ENCODE data around the gene SEMA3G. TPM values are rescaled to one million over a fixed set of nuclear protein-coding genes. Genes with fewer than 3 reads are reported as not detected.

The SEMA3G gene
- total RNA-seq, 1 donor from 2014 or later = 8.3 TPM

DNA sequence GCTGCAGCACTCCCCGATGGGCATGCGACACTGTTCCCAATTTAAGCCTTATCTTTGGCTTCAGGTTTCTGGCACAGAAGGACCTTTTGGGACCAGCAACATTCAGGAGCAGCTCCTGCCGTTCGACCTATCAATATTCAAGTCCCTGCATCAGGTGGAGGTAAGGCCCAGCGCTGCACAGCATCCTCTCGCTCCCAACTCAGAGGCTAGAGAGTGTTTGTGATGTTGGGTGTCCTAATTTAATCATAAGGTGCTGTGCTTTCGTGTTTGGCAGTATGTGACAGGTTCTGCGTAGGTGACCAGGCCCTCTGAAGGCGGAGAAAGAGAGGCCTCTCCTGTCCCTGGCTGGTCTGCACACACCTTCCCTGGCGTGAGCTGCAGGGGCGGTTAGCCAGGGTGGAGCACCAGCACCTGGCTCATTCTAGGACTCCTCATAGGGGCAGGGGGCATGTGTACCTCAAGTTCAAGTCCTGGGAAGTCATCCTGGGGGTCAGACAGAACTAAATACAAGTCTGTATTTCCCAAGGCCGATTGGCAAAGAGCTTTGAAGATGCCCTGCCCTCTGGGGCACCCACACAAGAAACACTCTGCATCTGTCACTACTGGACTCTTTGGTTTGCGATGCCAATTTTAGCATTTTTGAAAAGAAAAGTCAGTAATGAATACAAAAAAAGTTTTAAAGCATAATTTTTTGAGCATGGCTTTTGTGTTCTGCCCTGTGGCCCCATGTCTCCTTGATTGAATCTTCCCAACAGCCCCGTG, 27.5 kb upstream of the SEMA3G start:
- peaks cover 10% of the 10 kb centered on the region for H3K4me1 ChIP-seq
- DNase-seq (ENCODE audit: extremely low spot score in 2 of 2) = no peak
- H3K36me3 ChIP-seq = peaks cover 0 to 59% of the 10 kb centered on the region in 2 donors
- H3K27me3 ChIP-seq = no peaks in the 10 kb centered on the region
- TF ChIP-seq POLR2AphosphoS5 (IDR thresholded peaks at IDR 0.05; ENCODE audit: insufficient read depth in 1 of 2, low read depth in 1 of 2) (no peak), POLR2A (IDR thresholded peaks at IDR 0.05) (no peak)
- TF ChIP-seq, protein P1, sequence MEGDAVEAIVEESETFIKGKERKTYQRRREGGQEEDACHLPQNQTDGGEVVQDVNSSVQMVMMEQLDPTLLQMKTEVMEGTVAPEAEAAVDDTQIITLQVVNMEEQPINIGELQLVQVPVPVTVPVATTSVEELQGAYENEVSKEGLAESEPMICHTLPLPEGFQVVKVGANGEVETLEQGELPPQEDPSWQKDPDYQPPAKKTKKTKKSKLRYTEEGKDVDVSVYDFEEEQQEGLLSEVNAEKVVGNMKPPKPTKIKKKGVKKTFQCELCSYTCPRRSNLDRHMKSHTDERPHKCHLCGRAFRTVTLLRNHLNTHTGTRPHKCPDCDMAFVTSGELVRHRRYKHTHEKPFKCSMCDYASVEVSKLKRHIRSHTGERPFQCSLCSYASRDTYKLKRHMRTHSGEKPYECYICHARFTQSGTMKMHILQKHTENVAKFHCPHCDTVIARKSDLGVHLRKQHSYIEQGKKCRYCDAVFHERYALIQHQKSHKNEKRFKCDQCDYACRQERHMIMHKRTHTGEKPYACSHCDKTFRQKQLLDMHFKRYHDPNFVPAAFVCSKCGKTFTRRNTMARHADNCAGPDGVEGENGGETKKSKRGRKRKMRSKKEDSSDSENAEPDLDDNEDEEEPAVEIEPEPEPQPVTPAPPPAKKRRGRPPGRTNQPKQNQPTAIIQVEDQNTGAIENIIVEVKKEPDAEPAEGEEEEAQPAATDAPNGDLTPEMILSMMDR (IDR thresholded peaks at IDR 0.05) = no peak
- H3K27ac ChIP-seq = no peak overlapping the region
- intact Hi-C loops (cut with DNase I) = loop anchor here (10.0 kb wide), 1 partner anchor 62 kb away; the partner anchor contains the start of genes NT5DC2 and UQCC5
- H3K4me3 ChIP-seq = no peak overlapping the region
- no peaks in the 10 kb centered on the region for H3K9me3 ChIP-seq

DNA sequence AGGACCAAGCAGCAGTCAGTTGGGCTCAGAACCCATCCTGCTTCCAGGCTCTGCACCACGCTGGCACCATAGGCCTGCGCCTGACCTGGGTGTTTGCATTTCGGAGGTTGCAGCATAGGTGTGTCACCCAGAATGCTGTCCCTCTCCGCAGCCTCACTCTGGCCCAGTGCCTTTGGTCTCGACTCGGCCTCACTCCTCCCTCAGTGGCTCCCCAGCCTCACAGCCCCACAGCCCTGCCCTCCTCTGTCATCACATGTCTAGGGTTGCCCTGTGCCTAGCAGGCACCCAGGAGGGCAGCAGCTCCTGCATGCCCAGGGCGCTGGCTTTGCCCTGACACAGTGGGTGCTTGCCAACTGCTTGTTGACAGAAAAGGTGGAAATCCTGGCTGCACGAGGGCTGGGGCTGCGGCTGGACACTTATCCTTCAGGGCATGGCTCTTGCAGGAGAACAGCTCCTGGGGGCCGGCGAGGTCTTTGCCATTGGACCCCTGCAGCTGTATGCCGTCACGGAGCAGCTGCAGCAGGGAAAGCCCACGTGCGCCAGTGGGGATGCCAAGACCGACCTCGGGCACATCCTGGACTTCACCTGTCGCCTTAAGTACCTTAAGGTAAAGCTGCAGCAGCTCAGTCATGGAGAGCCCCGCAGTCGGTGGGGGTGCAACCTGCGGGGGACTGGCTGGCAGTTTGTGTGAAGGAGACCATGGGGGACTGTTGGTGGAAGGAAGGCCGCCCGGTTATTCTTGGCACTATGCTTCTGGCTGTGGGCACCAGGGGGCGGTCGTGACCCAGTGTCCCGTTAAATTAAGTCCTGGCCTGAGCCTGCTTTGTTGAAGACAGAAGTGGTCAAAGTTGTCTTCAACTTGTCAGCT, 26.7 kb upstream of the SEMA3G start:
- Histone ChIP-seq H3K36me3 (peaks cover 0 to 51% of the 10 kb centered on the region in 2 donors), H3K4me1 (peaks cover 10% of the 10 kb centered on the region), H3K27ac (no peak overlapping the region), H3K27me3 (no peaks in the 10 kb centered on the region), H3K9me3 (no peaks in the 10 kb centered on the region), H3K4me3 (no peak overlapping the region)
- TF ChIP-seq, protein P1 (IDR thresholded peaks at IDR 0.05) = peak; percentile 38 to 53 (median 51)
- TF ChIP-seq POLR2AphosphoS5 (IDR thresholded peaks at IDR 0.05; ENCODE audit: insufficient read depth in 1 of 2, low read depth in 1 of 2) = no peak
- no peak for DNase-seq (ENCODE audit: extremely low spot score in 2 of 2)
- intact Hi-C loops (cut with DNase I) = loop anchor here (10.0 kb wide), 1 partner anchor 63 kb away; the partner anchor contains the start of genes NT5DC2 and UQCC5

- H3K4me1 ChIP-seq = peaks cover 10% of the 10 kb centered on the region
- no peak overlapping the region for H3K4me3 ChIP-seq
- no peak for DNase-seq (ENCODE audit: extremely low spot score in 2 of 2)
- H3K9me3 ChIP-seq = no peaks in the 10 kb centered on the region
- TF ChIP-seq POLR2AphosphoS5 (IDR thresholded peaks at IDR 0.05; ENCODE audit: insufficient read depth in 1 of 2, low read depth in 1 of 2) = no peak
- TF ChIP-seq, protein P1 (IDR thresholded peaks at IDR 0.05) = no peak
- TF ChIP-seq POLR2A (IDR thresholded peaks at IDR 0.05) = no peak
- intact Hi-C loops (cut with DNase I) = loop anchor here (10.0 kb wide), 1 partner anchor 64 kb away; the partner anchor contains the start of genes NT5DC2 and UQCC5
- H3K27me3 ChIP-seq = no peaks in the 10 kb centered on the region
- peaks cover 0 to 44% of the 10 kb centered on the region in 2 donors for H3K36me3 ChIP-seq
- no peak overlapping the region for H3K27ac ChIP-seq
Measured at GRCh38 chr3:52470920-52471319, 26.0 kb upstream of the SEMA3G start.

- DNase-seq (ENCODE audit: extremely low spot score in 2 of 2) = no peak
- intact Hi-C loops (cut with DNase I) = no loop called here
- TF ChIP-seq POLR2A (IDR thresholded peaks at IDR 0.05) = no peak
- TF ChIP-seq POLR2AphosphoS5 (IDR thresholded peaks at IDR 0.05; ENCODE audit: insufficient read depth in 1 of 2, low read depth in 1 of 2) = no peak
- TF ChIP-seq, protein P1 (IDR thresholded peaks at IDR 0.05) = no peak
- H3K27me3 ChIP-seq = no peaks in the 10 kb centered on the region
- H3K9me3 ChIP-seq = no peaks in the 10 kb centered on the region
- H3K36me3 ChIP-seq = peaks cover 0 to 34% of the 10 kb centered on the region in 2 donors
- H3K4me1 ChIP-seq = peaks cover 10% of the 10 kb centered on the region
- peak overlapping the region; percentile 4 for H3K27ac ChIP-seq
- no peak overlapping the region for H3K4me3 ChIP-seq
Measured at GRCh38 chr3:52469001-52469400, 24.1 kb upstream of the SEMA3G start.
